Glomerular endothelial cell (primary cell): ENCODE results near the gene PPP1R26. TPM values are rescaled to one million over a fixed set of nuclear protein-coding genes. Genes with fewer than 3 reads are reported as not detected.
"Not testable (repeated sequence)": the region's sequence is repeated elsewhere in the genome, so short reads cannot be mapped to it uniquely, and the experiment has no call there.

Experiments used
- DNase-seq: peaks from one replicate; pipeline ENCODE4 v3.0.0-alpha.2; 2011; ENCODE audit warnings: low read depth, low spot score; ENCODE audit errors: extremely low read depth
- total RNA-seq: library from RNA; depleted of rRNA; stranded (reverse); fragments of >200 nt; gene quantifications from 2 replicates; pipeline ENCODE4 v1.2.3, GENCODE V29; 2015

Gene PPP1R26
- total RNA-seq, 1 donor from 2014 or later, result 19.8 TPM

DNA sequence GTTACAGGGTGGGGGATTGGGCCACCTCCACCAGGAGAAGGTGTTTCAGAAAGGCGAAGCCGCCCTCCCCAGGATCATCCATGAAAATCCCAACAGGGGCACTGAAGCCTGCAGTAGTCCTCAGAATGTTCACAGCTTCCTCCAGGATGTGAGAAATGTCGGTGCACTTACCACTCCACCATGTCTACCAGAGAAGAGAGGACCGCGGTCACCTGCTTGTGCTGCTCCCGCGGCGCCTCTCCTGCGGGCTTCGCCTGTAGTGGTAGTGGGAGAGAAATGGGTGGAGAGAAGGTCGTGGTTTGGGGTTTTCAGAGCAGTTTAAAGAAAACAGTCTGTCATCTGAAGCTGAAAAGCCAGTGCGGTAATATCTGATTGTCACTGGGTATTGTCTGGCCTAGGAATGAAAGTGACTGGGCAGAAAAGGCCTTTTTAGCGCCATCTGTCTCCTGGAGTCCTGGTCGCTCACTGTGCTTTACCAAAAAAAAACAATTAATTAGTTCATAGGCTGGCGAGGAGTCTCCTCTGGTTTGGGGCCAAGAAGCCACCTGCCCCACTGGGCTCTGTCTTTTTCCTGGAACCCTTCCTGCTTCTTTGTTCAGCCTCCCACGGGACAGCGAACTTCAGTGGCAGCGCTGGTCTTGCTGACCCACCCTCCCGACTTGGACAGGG, 23.0 kb upstream of the PPP1R26 start:
- no peak for DNase-seq

DNA sequence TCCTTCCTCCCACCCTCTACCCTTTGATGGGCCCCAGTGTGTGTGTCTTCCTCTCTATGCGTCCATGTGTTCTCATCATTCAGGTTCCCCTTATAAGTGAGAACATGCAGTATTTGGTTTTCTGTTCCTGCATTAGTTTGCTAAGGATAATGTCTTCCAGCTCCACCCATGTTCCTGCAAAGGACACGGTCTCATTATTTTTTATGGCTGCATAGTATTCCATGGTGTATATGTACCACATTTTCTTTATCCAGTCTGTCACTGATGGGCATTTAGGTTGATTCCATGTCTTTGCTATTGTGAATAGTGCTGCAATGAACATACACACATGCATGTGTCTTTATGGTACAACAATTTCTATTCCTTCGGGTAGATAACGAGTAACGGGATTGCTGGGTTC, 21.1 kb upstream of the PPP1R26 start:
- not testable (repeated sequence) for DNase-seq

DNA sequence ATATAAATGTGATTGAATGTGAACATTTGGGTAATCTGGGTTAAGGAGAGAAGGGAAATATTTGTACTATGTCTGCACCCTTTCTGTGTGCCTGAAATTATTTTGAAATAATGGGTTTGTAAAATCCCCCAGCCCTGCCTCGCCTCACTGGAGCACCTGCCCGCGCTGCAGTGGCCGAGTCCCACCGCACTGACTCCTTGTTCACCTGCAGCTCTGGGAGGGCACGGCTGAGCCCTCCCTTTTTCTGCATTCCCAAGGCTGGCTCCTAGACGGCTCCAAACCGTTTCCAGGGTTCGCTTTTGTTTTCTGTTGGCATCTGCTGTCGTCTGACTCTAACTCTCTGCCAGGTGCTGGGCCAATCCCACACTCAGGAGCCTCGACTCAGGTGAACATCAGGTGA, 17.6 kb upstream of the PPP1R26 start:
- DNase-seq, result no peak

DNA sequence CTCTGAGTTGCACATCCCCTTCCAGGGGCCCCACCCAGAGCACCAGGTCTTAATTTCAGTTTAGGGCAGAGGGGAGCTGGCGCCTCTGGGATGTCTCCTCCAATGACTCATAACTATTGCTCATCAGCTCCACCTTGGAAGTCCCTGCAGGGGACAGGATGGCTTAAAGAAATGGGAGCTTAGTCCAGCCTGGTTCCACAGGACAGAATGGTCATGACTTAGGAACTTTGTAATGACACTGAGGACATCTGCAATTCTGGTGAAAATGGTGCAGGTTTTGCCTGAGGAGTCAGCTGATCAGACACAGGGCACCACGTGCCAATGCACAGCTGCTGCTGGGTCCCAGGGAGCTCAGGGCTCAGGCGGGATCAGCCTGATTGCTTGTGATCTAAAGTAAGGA, 16.4 kb upstream of the PPP1R26 start:
- DNase-seq, result no peak

DNA sequence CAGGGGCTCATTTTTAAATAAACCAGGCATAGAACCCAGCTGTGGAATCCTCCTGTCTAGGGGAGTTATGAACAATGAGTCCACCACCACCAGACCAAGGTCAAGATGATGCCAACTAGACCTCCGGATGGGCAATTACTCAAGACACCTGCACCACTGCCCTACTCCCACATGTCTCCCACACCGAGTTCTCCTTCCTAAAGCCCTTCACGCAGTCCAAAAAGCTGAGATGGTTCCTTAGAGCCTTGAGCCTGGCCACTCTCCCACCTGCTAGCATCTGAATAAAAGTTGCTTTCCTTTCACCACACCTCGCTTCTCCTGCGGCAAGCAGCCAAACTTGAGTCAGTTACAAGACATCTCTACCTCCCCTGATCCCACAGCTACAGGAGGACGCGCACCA, 15.4 kb upstream of the PPP1R26 start:
- no peak for DNase-seq

DNA sequence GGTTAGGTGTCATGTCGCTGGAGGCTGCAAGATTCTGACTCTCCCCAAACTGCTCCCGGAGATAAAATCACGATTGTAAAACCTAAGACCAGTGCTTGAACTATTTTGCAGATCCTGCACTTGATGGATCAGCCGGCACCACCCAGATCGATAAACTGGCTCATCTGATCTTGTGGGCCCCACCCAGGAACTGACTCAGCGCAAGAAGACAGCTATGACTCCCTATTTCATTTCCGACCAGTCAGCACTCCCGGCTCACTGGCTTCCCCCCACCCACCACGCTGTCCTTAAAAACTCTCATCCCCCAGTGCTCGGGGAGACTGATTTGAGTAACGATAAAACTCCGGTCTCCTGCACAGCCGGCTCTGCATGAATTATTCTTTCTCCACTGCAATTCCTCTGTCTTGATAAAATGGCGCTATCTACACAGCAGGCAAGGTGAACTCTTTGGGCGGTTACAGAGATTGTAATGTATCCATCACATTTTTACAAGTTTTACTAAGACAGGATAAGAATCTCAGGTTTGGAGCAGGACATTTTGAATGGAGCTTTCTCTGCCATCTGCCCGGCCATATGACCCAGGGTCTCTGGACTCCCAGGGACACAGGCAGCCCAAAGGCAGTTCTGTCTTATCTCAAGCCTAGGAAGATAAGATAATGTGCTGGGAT, 10.6 kb upstream of the PPP1R26 start:
- DNase-seq, result no peak

DNA sequence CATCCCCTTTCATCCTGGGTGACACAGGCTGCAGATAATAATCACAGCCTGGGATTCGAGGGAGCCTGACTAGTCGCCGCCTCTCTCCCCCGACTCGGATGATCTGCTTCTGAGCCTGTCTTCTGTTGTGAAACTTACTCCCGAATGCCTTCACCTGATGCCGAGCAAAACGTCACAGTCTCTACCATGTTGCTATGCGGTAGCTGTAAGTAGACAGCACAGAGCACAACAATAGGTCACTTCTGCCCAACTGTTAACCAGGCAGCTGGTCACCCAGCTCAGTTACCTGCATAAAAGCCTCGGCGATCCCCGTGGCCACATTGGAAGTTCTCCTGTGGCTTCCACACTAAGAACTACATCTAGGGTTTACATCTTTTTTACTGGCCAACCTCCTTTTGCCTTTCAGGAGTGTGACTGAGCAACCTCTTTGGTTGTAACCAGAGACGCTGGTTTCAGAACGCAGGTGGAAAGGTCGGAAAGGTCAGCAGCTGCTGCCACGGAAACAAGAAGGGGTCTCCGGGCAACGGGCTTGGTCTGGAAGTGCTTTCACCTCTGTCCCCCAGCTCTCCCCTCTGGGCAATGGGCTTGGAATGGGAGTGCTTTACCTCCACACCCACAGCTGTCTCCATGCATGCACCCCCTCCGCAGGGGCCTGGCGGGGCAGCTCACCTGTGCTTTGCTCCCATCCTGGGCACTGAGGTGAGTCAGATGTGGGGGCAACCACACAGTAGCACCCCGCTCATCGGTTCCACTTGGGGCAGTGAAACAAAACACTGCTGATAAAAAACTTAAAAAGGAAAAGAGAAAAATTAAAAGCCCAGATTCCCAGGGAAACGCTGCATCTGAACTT, 7.6 kb upstream of the PPP1R26 start:
- no peak for DNase-seq

DNA sequence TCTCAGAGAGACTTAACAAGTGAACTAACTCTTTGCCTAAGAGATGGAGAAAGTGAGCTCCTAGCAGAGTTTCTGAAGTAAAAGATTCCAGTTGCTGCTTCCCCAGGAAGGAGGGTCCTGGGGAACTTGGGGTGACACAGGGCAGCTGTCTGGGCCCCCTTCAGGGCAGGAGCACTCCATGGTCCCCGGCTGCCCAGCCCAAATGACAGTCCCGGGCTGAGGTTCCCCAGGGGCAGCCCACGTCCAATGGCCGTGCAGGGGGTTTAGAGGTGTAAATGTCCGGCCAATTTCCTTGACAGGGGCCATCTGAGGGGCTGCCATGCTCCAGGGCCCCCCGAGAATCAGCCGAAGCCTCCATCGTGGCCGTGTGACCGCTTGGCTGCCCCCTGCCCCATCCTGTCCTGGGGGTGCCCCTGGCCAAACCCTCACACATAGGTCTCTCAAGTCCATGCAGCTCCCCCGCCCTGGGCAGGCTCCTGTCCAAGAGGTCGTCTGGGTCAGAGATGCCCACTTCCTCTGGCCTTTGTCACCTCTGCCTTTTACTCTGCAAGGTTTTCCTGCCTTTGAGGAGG, 5.5 kb upstream of the PPP1R26 start:
- no peak for DNase-seq

DNA sequence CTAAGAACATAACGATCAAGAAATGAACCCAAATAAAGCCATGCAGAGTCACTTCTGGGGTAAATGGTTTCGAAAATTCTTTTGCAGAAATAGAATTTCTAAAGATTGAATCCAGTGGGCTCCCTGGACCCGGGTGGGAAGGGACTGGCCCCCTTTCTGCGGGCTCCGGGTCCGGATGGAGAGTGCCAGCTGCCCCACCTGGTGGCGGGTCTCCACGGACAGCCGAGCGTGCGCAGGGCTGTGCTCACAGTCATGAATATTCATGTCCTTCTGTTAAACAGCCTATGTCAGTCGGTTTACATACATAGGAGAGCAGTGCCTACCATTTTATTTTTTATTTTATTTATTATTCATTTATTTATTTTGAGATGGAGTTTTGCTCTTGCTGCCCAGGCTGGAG, 4.7 kb upstream of the PPP1R26 start:
- no peak for DNase-seq

DNA sequence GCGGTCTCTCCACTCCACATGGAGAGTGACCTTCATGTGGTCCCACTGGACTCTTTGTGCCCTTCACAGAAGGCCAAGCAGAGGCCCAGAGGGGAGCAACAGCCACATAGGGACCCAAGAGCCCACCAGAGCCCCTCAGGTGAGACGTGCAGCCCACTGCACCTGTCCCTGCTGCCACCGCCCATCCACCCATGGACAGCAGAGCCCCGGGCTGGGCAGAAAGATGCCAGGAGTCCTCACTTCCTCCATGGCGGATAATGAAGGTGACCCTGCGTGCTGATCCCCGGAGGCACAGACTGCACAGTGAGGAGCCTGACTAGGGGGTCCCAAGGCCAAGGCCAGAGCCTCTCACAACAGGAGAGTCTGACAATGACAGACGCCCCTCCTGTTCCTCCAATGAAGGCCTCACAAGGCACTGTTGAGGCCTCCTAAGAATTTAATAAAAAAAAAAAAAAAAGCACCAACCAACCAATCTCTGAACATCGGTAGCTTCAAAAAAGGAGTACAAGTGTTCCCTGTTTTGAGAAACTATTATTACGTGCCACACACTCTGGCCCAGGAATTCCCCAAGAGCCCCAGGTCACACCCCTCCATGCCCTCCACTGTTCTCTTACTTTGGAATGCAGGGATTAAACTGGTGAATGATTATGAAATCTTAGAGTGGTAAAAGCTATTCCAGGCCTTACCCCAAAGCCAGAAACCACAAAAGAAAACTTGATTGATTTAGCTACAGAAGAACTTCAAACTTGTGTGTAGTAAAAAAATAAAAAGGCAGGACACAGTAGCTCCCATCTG, 2.8 kb upstream of the PPP1R26 start:
- DNase-seq, result no peak

DNA sequence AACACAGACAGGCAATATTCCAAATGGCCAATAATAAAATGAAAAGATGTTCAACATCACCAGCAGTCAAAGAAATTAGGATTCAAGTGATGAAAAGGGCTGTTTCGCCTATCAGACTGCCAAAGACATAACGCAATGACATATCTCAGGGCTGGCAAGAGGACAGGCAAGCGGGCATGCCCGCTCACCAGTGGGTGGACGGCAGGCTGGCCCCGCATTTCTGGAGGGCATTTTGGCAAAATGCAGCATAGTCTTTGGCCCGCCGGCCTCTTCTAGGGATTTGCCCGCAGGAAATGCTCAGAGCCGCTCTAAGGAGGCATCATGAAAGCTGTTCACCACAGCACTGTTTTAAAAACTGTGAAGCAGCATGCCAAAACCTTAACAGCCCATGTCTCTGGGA, 1.4 kb upstream of the PPP1R26 start:
- DNase-seq, result no peak

DNA sequence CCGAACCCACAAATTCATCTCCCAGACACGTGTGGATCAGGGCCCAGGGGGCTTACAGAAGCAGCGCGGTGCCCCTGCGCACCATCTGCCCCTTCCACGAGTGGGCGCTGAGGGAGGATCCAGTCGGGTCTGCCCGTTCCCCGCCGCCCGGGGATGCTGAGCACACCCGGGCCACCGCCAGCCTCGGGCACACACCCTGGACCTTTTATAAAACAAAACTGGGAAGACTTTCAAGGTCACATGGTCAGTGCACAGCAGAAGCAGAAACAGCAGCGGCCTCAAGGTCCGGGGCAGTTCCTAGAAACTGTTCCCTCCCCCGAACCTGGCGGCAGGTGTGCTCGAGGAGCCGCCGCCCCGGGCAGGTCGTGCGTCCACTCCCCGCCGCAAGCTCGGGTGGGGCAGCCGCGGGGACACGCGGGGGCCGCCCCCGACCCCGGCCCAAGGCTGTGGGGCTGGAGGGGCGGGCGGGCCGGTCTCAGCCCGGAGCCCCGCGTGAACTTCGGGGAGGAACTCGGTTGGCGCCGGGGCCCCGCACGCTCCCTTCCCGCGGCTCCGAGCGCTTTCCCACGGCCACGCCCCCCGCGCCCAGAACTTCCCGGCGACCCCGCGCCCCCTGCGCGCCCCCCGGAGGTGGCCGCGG, 633 bp upstream of the PPP1R26 start:
- no peak for DNase-seq

DNA sequence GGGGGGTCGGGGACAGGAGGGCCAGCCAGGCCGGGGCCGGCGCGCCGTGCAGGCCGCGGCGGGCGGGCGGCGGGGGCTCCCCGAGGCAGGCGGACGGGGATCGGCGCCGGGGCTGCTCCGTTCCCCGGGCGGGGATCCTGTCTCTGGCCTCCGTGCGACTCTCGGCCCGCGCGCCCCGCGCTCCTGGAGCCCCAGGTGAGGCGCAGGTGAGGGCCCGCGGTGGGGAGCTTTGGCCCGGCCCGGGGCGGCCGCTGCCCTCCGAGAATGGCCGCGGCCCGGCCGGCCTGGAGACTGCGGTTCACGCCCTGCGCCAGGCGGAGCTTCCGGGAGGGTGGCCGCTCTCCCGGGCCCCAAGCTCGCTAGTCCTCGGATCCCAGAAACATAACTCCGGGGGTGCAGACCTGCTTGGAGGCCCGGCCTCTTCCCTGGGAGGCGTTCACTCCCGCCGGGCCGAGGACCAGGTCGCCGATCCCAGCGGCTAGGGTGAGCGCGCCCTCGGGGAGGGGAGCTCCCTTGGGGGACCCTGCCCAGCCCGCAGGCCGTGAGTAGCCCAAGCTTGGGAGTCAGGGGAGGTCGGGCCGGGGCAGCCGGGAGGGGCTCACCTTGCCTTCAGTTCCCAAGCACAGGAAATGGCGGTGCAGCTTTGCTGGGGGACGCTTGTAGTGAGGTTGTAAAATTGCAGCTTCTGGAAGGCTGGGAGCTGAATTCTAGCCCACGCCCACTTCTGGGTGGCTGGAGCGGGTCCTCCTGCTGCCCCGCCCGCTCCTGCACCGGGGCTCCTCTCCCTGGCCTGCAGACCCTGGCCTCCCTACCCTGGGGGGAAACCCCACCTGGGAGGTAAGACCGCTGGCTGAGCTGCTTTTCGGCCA, 723 bp downstream of the PPP1R26 start:
- DNase-seq, result no peak

DNA sequence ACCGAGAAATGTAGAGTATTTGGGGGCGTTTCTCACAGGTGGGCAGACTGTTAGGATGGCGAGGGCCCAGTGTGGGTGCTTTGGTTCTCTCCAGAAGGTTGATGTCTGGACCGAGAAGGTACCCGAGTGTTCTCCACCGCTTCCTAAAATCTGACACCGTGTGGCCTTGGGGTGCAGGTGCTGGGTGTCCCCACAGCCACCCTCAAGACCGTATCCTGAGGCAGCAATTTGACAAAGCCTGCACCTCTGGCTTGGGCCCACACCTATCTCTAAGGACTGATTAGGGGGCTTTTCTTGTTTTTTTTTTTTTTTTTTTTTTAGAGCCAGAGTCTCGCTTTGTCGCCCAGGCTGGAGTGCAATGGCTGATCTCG, 1.3 kb downstream of the PPP1R26 start:
- DNase-seq, result no peak

DNA sequence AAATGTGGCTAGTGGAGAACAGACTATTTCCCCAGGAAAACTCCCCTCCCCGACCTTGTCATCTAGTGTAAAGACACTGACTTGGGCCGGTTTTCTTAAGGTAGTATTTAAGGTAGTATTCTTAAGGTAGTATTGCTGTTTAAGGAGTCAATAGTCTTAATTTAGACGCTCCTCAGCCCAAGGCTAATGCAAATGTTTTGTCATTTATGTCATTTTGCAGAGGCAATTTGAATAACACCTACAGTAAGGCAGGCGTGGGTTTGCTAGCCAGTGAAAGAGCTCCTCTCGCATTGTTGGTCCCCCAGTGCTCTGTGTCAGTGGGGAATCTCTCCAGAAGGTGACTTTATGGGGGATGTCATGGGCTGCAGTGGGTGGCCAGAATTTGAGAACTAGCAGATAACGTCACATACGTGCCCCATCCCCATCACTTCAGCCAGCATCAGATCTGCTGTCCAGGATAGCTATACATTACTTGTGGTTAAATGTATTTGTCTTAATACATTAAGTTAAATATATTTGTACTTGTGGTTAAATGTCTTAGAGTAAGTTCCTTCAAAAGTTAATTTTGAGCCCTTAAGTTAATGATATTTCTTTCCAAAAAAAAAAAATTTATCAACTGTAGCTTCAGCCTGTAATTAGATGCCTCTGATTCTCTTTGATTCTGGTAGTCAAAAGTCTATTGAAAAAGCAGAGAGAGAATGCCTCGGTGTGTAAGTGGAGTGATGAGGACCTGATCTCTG, 2.6 kb downstream of the PPP1R26 start:
- DNase-seq, result no peak

DNA sequence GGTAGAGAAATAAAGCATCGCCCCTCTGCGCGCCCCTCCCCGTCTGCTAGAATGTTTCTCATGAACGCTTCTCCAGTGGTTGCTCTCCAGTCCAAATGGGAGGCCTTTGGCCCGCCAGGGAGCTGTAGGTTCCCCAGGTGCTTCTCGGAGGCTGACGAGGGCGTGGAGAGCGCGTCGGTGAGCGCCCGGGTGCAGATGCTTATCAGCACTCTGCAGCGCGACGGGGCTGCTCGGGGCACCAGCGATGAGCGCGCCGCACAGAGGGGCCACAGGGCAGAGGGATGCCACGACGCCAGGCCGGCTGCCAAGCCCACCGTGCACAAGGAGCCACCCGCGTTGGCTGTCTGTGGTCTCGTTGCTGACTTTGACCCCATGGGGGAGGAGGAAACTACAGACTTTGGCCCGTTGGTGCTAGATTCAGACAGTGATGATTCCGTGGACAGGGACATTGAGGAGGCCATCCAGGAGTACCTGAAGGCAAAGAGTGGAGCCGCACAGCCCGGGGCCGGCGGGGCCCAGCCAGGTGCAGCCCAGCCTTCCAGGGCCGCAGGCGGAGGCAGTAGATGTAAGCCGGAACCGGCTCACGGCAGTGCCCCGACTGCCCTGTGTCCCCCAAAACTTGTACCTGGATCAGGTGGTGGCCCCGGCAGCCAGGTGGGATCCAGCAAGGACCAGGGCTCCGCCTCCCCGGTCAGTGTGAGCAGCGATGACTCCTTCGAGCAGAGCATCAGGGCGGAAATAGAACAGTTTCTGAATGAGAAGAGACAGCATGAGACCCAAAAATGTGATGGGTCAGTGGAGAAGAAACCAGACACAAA, 5.1 kb downstream of the PPP1R26 start:
- no peak for DNase-seq

DNA sequence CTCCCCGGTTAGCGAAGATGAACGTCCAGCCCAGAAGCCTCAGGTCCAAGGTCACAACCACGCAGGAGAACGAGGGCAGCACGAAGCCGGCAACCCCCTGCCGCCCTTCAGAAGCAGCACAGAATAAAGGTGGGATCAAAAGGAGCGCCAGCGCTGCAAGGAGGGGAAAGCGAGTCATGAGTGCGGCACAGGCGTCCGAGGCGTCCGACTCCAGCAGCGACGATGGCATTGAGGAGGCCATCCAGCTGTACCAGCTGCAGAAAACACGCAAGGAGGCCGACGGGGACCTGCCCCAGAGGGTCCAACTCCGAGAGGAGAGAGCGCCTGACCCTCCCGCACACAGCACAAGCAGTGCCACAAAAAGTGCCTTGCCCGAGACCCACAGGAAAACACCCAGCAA, 5.8 kb downstream of the PPP1R26 start:
- DNase-seq, result no peak

DNA sequence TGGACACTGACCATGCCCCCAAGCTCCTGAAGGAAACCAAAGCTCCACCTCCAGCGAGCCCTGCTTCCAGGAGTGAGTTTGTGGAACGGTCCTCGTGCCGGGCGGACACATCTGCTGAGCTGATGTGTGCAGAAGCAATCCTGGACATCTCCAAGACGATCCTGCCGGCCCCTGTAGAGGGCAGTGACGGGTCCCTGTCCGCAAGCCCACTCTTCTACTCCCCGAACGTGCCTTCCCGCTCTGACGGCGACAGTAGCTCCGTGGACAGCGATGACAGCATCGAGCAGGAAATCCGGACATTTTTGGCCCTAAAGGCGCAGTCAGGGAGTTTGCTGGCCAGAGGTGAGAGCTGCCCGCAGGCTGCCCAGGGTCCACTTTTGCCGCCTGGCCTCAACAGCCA, 6.2 kb downstream of the PPP1R26 start:
- DNase-seq, result no peak
